ENCODE results near the gene SLC20A1. TPM values are rescaled to one million over a fixed set of nuclear protein-coding genes. Genes with fewer than 3 reads are reported as not detected.
A peak's percentile ranks its signal among the peaks of the same experiment; 100 is the strongest.
"Not testable (repeated sequence)": the region's sequence is repeated elsewhere in the genome, so short reads cannot be mapped to it uniquely, and the experiment has no call there.

SLC20A1 gene
- 30.8 TPM for total RNA-seq

DNA sequence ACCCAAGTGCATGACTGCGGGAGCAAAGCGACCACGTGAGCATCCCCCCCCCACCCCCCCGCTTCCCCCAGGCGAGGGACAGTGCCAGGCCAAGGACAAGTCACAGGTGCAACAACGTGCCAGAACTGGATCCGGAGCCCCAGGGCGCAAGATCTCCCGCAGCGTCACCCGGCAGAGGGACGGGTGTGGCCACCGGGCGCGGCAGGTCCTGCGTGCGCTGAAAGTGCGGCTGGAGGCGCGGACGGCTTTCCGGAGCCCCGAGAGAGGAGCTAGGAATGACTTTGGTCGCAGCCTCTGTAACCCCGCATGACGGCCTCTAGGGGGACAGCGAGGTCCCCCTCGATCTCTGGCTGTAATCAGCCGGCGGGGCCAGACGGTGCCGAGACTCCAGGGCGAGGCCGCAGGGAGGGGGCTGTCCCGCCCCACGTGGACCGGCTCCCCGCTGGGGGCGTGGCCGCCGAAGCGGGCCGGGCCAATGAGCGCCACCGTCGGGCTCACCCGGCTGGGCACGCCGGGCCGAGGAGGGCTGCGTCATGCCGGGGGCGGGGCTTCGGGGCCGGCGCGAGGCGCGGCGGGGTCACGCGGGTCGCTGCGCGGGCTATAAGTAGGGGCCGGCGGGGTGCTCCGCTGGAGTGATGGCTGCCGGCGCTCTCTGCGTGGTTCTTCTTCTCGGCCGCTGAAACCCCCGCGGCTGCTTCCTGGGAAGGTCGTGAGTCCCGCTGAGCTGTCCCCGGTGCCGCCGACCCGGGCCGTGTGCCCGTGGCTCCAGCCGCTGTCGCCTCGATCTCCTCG lies at the start of gene SLC20A1:
Gene SLC20A1, plus strand, starts transcription at position 630 of the 792 bp plus-strand sequence. CDS start 890 bp downstream, outside the sequence.
- peak; percentile 96 for DNase-seq (ENCODE audit: low spot score)

DNA sequence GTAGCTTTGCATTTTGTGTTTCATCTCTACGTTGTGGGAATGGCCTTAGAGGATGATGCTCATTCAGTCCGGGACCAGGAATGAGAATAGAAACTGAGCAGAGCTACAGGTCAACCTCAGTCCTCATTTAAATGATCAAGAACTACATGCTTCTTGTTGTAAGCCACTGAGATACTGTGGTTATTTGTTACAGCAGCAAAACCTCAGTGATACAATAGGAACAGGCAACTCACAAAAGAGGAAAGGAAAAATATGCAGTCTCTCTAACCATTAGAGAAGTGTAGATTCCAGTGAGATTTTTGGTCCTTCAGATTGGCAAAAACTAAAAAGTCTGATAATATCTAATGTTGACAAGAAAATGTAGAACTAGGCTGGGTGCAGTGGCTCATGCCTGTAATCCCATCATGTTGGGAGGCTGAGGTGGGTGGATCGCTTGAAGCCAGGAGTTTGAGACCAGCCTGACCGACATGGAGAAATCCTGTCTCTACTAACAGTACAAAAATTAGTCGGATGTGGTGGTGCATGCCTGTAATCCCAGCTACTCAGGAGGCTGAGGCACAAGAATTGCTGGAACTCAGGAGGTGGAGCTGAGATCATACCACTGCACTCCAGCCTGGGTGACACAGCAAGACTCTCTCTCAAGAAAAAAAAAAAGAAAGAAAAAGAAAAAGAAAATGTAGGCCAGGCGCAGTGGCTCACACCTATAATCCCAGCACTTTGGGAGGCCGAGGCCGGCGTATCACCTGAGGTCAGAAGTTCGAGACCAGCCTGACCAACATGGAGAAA lies 48.0 kb upstream of the SLC20A1 start:
- no peak for DNase-seq (ENCODE audit: low spot score)

GRCh38 chr2:112600634-112601033 lies 45.1 kb upstream of the SLC20A1 start:
- DNase-seq (ENCODE audit: low spot score) = no peak

DNA sequence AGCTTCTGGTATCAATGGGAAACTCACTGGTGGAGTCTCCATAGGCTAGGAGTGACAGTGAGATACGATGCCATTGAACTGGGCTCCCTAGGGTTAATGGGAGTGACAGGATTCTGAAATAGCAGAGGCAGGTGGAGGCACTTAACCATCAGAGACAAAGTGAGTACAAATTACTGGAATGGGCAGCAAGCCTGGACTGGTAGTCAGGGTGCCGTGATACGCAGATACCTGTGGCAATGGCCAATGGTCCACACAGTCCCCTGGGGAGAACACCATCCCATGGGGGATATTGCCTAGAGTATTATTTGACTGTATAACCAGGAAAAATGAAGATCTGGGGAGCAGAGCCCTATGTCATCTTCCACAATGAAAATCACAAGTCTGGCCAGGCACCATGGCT lies 44.0 kb upstream of the SLC20A1 start:
- DNase-seq (ENCODE audit: low spot score) = no peak

- DNase-seq (ENCODE audit: low spot score) = no peak
Measured at GRCh38 chr2:112602917-112603316, 42.8 kb upstream of the SLC20A1 start.

DNA sequence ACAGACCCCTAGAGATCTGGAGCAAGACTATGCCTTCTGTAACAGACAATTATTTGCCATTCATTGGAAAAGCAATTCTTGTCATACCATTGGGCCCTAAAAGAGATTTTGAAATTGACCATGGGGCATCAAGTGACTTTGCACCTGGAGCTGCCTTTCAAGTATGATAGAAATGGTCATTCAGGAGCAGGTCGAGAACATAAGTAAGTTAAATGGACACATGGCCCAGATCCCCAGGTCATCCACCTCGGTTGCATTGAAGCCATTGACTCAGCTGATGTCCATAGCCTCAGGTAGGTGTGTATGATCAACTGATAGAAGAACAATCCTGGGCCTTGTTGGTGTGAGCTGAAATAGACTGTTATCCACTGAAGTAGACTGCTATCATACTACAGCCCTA lies 42.0 kb upstream of the SLC20A1 start:
- no peak for DNase-seq (ENCODE audit: low spot score)

- no peak for DNase-seq (ENCODE audit: low spot score)
Measured at GRCh38 chr2:112604952-112605351, 40.8 kb upstream of the SLC20A1 start.

DNA sequence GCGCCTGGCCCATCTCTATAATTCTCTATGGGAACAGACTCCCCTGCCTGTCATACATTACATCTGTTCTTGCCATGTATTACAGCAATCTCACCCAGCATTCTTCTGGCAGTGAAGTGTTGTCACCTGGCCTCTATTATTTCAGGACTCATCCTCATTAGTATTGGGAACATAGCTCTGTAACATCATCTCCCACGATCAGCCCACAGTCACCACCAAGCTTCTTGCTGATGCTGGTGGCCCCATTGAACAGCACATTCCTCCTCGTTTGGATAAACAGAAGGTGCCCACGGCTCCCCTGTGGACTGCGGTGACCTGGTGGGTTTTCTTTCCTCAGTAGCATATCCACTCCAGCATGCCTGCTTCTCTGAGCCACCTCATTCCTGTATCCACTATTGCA lies 39.8 kb upstream of the SLC20A1 start:
- no peak for DNase-seq (ENCODE audit: low spot score)

GRCh38 chr2:112606547-112606946 lies 39.2 kb upstream of the SLC20A1 start:
- no peak for DNase-seq (ENCODE audit: low spot score)

DNA sequence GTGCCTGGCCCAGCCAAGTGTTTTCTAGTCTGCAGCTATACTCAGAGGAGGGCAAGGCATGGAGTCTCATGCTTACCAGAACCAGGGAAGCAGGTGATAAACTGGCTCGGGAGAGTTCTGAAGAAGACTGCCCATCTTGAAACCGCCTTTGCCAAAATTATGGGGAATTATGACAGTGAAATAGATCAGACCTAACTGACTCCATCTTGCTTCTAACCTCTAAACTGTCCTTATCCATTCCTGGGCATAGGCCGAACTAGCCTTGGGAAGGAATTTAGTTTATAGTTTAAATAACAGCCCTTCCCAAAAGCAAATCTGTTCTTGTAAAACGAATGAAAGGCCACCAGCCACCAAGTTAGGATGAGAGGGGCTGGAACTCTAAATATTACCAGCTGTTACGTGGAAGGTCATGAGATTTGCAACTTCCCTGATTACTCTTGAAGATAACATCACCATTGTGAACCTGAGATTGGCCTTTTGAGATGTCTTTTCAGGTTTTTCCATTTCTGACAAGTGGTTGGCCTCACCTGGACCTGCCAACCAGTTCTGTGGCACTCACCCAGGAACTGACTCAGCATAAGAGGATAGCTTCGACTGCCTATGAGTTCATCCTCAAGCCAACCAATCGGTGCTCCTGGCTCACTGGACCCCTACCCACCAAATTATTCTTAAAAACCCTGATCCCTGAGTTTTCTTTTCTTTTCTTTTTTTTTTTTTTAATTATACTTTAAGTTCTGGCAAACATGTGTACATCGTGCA lies 37.9 kb upstream of the SLC20A1 start:
- DNase-seq (ENCODE audit: low spot score) = peak; percentile 38

- not testable (repeated sequence) for DNase-seq (ENCODE audit: low spot score)
Measured at GRCh38 chr2:112609320-112609719, 36.4 kb upstream of the SLC20A1 start.

DNA sequence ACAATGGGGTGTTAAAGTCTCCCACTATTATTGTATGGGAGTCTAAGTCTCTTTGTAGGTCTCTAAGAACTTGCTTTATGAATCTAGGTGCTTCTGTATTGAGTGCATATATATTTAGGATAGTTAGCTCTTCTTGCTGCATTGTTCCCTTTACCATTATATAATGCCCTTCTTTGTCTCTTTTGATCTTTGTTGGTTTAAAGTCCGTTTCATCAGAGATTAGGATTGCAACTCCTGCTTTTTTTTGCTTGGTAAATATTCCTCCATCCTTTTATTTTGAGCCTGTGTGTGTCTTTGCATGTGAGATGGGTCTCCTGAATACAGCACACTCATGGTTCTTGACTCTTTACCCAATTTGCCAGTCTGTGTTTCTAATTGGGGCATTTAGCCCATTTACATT lies 33.5 kb upstream of the SLC20A1 start:
- DNase-seq (ENCODE audit: low spot score) = not testable (repeated sequence)

GRCh38 chr2:112614201-112614840 lies 31.4 kb upstream of the SLC20A1 start:
- DNase-seq (ENCODE audit: low spot score) = no peak

- DNase-seq (ENCODE audit: low spot score) = no peak
Measured at GRCh38 chr2:112615051-112615450, 30.7 kb upstream of the SLC20A1 start.

- DNase-seq (ENCODE audit: low spot score) = not testable (repeated sequence)
Measured at GRCh38 chr2:112615798-112616197, 29.9 kb upstream of the SLC20A1 start.

DNA sequence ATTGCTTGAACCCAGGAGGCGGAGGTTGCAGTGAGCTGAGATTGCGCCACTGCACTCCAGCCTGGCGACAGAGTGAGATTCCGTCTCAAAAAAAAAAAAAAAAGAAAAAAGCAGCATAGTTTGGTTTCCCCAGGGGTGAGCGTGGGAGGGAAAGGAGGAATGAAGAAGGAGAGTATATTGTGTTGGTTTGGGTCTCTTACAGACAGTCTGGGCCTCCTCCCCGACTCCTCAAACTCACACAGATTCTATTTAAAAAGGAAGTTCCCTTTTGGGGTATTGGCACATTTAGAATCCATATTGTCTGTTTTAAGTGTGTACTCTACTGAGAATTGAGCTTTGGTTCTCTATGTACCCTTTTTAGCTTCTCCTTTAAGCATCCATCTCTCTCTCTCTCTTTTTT lies 27.4 kb upstream of the SLC20A1 start:
- no peak for DNase-seq (ENCODE audit: low spot score)

DNA sequence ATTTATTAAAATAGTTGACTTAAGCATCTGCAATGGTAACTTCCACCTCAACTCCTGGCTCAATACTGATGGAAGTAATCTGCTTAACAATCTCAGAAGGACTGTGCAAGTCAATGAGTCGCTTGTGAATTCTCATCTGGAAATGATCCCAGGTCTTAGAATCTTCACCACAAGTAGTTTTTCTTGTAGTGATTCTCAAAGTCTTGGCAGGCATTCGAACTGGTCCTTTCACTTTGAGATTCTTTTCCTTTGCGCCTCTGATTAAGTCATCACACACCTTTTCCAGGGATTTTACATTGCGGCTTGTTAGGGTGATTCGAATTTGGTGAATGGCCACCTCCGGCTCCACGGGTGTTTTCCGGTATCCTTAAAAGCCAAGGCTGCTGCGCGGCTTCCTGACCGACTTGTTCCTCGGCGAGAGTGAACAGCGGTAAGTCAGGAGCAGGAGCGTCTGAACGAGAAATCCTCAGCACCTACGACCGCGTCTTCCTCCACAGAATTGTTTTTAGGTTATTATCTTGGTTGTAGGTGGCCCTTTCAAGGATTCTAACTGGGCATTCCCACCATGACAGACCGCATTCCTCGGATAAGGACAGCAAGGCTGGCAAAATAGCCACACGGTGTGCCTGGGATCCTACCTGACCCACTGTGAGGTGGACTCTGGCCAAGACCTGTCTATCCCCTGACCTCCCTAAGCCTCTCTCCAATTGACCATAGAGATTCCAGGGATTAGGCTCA lies 23.8 kb upstream of the SLC20A1 start:
- no peak for DNase-seq (ENCODE audit: low spot score)

- no peak for DNase-seq (ENCODE audit: low spot score)
Measured at GRCh38 chr2:112622528-112622849, 23.2 kb upstream of the SLC20A1 start.

- no peak for DNase-seq (ENCODE audit: low spot score)
Measured at GRCh38 chr2:112623913-112624777, 21.6 kb upstream of the SLC20A1 start.

DNA sequence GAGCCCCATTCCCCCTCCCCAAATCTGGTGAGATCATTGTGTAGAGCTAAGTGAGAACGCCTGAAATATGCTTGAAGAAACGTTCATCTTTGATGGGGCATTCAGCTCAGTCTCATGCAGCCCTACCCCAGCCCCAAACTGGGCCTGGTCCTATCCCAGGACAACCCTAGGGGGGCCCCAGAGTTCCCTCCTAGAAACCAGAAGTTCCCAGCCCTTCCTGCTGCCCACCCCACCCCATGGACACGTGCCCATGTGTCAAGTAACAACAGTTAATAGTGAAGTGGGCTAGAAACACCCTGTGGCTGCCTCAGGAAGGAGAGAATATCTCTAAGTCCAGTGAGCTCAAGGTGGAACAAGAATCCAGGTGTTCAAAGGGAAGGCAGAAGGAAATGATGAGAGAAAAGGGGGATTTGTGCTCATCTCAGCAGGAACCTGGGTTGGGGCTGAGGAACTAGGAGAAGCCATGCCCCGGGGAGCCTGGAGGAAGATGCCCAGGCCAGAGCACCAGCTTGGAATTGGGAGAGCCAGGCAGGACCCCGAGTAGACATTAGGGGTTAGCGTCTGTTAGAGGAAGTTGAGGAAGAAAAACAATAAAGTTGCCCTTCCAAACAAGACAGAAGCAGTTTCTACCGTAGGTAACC lies 20.1 kb upstream of the SLC20A1 start:
- no peak for DNase-seq (ENCODE audit: low spot score)

Data from mucosa of gallbladder (tissue), 1 donor.